ENCODE measurements around the gene ELFN2.

Gene ELFN2

DNA sequence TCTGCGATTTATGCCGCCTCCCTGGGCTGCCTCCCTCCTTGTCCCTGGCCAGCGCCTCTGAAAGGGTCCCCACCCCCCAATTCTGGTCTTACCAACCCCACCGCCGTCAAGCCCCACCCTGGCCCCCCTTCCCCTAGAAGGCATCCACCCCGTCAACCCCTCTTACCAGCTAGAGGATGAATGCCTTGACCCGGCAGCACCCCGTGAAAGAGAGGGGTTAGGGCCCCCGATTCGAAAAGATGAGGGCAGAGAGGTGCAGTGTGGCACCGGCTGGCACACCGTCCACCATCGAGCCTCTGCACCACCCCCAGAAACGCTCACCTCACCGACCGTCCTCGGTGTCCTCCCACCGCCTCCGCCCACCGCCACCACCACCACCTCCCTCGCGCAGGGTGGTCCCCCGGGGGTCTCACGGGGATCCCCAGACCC is 559 bp downstream of the ELFN2 start:
- DNase-seq: no peak

DNA sequence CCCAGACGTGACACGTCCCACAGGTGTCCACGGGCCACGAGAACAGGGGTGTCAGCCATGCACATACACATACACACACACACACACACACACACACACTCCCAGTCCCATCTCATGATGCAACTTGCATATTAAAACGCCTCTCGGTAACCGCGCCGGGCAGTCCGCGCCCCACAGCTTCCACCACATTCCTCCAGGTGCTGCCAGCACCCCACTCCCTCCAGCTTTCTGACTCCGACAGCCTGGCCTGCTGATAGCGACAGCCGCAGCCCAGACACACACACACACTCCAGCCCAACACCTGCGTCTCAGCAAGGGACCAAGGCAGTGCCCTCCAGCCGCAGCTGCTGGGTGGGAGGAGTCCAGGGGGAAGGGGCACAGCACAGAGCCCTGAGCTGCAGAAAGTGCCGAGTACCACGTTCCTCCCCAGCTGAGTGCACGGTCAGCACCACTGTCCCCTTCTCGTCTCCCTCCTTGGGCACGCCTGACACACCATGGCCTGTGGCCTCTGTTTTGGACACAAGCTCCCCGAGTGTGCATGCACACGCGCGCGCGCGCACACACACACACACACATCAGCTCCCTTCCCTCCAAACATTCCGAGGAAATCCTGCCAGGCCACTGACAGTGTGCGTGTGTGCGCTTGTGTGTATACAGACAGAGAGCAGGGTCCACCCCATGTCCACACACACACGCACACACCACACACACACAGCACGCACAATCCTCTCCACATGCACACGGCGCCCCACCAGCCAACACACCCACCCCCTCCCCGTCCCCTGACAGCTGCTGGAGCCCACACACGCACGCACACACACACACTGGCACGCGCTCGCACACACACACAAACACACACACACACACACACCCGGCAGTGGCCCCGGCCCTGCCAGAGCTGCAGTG is 1.2 kb downstream of the ELFN2 start:
- DNase-seq: peak in 1 of 2 experiments; percentile 43

DNA sequence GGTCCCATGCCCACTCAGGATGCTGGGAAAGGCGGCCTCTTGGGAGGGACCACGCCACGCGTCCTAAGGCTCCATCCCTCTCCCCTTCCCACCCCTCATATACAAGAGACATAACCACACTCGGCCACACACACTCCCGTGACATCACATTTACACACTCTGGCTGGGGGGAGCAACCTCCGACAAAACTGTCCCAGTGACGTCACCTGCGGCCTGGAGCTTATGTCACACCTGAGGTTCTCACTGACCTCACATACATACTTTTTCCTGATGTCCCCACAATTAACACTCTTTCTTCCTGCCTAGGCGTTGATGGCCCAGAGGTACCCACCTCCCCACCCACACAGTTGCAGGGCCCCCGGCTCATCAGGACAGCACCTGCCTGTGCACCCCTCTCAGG is 1.9 kb downstream of the ELFN2 start:
- DNase-seq: no peak

DNA sequence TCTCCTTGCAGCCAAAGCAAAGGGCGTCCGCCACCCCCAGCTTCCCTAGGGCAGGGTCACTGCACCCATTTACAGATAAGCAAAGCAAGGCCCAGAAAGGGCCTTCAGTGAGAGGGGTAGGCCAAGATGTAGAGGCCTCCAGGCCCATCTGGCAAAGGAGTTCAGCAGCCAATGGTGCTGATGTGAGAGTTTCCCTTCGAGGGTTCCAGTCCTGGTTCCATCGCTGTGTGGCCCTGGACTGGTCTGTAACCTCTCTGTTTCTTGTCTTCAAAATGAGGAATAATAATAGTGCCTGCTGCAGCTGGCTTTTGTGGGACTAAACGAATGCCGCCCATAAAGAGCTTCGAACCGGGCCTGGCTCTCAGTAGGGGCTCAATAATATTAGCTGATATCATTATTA is 4.0 kb downstream of the ELFN2 start:
- no peak for DNase-seq

DNA sequence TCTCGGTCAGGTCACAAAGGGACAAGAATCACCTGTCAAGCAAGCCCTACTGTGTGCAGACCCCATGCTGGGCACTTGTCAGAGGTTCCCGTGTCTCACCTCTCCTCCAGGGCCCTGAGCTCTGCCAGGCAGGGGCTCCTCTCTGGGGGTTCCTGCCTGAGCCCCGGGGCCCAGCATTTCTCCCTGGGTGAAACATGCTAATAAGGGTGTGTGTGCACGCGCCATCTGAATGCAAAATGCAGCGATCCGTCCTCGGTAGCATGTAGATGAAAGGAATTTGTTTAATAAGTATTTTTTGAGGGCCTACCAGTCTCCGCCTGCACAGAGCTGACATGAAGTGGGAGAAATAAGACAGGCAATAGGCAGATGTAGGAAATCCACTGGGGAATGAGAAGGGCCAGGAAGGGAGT is 5.8 kb downstream of the ELFN2 start:
- no peak for DNase-seq

DNA sequence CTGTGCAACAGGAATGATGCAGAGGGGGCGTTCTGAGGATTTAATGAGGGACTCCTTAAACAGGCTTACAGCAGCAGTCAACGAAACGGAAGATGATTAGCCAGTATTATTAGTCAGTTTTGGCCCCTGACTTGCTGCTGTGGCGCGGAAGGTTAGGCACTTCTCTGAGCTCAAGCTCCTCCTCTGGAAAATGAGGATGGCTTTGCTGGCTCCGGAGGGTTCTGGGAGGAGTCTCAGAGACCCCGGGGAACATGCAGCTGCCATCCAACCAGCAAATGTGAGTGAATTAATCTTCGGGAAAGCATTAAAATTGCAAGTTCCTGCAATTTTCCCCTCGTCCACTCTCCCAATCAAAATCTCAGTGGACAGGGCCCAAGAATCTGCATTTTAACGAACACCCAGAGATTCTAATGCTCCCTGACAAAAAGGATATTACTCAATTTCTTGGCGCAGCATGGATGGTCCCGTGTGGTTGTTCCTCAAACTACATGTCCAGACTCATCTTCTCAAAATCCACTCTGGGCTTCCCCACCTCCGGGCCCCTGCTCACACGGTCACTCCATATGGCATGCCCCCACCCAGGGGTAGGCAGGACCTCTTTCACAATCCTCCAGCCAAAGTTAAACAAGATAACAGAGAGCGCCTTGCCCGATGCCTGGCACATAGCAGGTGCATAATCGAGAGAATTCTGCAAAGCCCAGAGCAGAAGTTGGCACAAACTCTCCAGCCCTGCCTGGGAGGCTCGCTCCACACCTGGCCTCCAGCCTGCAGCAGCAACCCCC is 6.4 kb downstream of the ELFN2 start:
- no peak for DNase-seq

DNA sequence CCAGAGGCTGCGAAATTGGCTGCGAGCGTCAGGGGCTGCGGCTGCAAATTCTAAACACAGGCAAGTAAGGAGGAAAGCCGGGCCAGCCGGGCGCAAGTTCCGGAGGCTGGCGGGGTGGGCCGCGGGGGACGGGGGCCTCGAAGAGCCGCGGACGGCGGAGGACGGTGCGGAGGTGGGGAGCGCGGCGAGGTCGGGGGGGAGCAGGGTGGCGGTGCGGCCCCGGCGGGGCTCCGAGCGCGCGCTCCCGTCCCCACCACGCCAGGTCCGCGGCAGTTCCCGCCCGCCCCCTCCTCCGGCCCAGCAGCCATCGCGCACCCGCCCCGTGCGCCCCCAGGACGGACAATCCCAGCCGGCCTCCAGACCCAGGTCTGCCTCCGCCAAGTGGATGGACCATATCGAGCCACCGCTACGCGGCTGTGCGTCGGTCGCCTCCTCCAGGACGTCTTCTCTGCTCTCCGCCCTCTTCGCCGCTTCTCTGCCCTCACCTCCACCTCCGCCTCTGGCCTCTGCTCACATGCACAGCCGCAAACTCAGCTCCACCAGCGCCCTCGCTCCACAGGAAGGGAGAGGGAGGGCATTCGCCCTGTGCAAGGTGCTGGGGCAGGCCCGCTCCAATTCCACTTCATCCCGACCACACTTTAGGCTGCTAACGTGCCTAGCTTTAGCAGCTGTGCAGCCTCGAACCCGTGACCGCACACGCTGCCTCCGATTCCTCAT is 7.2 kb downstream of the ELFN2 start:
- DNase-seq: no peak

DNA sequence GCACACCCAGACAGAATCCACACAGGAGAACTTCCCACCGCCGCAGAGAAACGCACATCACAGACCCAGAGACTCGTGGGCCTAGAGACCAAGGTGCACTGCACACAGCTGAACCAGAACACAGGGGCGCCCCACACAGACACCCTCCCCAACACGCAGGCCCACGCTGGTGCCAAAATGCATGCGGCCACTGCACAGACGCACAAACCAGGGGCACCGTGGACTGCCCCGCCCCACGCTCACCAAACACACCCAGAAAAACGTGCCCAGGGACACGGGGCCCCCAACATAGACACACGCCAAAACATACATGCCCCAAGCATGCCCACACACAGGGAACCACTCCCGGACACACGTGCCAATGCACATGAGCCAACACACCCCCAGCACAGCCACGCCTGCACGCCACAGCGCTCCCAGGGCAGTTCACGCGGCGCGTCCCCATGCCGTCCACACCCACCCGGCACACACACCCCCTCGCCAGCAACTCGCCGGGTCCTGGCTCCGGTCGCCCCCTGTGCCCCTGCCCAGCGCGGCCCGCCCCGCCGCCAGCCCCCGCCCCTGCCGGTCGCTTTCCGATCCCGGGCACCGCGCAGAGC is 7.8 kb downstream of the ELFN2 start:
- DNase-seq: no peak

DNA sequence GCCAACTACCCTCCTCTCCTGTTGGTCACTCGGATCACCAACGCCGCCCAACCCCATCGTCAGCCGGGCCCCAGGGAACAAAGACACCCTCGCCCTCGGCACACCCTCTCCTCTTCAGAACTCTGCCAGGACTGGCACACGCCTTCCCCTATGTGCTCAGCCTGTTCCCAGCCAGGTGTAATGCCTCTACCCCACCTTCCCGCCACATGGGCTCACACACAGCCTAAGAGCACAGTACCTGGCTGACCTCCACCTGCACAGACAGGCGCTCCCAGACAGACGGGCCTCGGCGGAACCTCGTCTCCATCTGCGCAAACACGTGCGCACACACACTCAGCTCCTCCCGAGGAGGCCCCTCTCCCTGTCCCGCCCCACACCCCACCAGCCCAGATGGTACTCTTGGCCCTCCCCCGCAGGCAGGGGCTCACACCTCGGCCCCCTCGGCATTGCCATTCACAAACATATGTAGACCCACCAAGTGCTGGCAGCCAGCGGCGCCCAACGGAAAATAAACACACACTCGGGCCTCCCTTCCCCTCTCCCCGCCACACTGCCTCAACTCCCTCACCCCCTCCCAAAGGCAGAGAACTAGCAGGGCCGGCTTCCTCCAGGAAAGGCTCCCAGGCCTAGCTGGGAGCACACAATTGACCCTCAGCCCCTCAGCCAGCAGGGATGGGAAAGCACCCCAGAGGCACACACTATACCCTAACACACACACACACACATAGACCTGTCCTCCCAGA is 8.5 kb downstream of the ELFN2 start:
- DNase-seq: no peak

DNA sequence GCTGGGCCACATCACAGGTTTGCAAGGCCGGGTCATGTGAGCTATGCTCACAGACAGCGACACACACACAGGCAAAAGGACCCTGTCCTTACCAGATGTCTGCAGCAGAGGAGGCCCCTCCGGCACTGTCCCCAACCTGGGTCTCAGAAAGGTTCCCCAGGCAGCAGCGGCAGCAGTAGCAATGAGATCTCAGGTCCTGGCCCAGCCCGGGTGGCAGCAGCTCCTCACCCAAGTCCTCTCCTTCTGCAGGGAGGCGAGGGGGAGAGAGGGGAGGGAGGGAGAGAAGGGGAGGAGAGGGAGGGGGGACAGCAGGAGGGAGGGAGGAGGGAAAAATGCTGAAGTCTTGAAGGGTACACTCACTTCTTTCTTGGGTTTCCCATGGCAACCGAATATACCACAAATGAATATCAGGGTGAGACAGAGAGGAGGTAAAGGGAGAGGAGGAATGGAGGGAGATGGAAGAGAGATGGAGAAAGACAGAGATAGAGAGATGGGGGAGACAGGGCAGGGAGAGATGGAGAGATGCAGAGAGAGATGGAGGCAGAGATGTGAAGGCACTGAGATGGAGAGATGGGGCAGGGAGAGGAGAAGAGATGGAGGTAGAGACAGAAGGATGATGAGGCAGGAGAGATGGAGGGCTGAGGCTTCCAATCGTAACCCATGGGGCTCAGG is 9.5 kb downstream of the ELFN2 start:
- no peak for DNase-seq

DNA sequence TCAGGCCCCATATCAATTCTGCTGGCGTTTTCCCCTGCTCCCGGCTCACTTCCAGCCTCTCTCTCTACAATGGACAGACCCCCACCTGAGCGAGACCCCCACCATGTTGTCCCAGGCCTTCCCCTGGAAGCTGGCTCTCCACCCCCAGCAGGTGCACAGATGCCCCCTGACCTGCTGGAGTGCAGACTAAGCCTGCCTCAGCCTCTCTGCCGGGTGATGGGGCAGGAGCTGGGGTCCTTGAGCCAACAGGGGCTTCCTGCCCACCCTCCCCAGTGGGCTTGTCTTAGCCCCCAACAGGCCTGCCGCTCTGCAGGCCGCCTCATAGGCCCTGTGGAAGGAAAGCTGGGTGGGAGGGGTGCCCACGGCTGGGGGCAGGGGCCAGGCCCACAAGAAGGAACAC is 10.0 kb downstream of the ELFN2 start:
- no peak for DNase-seq

DNA sequence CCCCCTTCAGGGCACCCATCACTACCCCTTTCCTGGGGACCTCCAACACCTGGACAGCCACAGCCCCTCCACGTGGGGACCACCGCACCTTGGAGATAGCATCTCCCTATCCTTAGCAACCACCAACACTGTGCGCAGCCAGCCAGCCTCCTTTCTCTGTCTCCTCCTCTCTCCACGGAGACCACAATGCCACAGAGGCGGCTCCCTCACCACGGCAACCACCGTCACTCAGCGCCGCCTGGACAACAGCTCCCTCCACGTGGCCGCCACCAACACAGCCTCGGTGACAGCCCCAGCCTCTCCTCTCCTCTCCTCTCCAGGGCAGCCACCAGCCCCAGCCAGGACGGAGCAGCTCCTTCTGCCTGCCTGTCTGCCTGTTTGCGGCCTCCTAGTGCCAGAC is 10.5 kb downstream of the ELFN2 start:
- DNase-seq: no peak

DNA sequence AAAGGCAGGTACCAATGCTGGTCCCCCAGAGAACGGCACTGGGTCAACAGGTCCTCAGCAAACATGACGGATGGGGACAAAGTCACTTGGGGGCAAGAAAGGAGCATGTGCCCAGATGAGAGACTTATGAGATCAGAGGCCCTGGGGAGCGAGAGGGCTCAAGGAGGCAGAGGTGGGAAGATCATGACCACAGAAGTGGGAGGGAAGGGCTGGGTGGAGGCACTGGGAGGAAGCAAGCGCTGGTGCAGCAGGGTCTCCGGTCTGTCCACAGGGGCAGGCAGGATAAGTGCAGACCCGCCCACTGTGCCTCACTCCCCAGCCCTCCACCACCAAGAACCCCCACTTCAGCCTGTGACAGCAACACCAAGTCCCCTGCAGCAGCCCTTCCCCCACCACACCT is 10.9 kb downstream of the ELFN2 start:
- no peak for DNase-seq

DNA sequence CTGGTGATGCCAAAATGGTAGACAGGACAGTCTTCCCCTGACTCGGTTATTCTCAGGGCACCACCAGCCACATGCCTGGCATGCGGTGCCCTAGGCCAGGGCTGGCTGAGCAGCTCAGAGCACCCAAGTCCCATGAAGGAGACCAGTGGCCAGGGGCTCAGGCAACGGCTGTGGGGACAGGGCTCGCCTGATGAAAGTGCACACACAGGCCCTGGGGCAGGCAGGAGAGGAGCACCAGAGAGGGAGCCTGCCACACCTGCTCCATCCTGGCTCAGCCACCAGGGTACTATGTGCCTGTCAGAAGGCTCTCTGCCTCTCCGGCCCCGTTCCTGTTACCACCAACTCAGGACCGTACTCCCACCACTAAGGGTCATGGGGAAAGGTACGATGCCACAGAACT is 12.1 kb downstream of the ELFN2 start:
- DNase-seq: no peak

DNA sequence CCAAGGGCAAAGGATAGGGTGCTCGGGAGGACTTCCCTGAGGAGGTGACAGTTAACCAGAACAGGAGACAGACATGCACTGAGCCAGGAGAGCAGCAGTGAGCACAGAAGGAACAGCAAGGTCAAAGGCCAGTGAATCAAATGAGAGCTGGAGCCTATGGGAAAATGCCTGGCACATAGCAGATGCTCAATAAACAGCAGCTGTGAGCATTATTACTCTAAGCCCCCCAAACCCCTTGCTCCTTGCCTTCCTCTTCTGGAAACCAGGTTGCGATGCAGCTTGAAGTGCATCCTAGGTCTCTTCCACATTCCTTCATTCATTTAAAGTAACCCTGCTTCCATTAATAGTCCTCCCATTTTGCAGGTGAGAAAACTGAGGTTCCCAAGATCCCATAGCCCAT is 13.0 kb downstream of the ELFN2 start:
- DNase-seq: no peak

DNA sequence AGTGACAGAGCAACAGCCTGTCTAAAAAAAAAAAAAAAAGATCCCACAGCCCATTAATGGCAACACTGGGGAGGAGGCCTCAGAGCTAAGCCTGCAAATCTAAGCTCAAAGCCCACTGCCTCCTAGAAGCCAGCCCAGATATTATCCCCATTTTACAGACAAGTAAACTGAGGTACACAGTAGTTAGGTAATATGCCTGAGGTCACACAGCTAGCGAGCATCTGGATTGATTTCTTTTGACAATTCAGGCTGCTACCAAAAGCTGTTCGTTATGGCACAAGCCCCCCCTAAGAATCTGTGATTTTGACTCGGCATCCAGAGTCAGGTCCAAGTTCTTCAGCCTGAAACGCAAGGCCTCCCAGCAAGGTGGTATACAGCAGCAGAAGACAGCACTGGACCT is 13.7 kb downstream of the ELFN2 start:
- DNase-seq: no peak

DNA sequence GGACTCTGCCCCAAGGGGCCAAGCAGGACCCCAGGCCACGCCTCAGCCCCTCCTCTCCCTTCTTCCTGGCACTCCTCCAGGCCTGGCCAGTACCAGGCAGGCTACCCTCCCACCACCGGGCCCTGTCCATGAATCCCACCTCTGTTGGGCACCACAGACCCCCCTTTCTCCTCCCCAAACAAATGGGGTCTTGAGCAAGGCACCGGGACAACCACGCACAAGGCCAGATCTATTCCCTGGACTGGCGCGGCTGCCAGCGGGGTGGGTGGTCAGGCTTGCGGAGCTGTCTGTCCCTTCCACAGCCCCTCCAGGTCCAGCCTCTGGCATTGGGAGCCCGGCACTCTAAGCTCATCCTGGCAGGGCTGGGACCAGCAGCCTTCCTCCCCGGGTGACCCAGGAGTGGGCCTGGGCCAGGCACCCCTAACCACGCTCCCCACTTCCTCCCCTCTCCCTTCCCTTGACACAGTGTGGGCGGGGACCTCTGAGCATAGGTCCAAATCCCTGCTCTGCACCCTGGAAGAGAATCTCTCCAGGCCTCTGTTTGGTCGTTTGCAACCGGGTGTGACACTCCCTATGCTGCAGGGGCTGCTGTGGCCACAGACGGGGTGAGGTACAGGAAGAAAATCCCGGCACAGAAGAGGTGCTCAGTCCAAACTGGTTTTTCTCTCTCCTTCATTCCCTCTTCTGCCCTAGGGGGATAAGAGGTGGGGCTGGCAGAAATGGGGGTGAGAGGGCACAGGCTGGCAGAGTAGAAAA is 14.6 kb downstream of the ELFN2 start:
- no peak for DNase-seq

DNA sequence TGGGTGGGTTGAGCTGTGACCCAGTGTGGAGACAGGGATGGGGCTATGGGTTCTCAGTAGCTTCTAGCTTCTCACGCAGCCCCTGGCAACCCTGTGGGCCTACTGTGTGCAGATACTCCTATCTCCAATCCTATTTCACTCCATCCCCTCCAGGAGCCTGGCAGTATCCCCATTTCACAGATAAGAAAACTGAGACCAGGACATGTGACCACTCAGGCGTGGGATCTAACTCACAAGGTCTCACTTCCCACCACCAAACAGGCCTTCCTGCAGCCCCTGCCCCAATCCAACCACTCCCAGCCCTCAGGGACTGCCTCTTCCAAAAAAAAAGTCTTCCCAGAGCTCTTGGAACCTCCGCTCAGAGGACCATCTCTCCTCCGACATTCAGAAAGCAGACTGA is 15.6 kb downstream of the ELFN2 start:
- no peak for DNase-seq

DNA sequence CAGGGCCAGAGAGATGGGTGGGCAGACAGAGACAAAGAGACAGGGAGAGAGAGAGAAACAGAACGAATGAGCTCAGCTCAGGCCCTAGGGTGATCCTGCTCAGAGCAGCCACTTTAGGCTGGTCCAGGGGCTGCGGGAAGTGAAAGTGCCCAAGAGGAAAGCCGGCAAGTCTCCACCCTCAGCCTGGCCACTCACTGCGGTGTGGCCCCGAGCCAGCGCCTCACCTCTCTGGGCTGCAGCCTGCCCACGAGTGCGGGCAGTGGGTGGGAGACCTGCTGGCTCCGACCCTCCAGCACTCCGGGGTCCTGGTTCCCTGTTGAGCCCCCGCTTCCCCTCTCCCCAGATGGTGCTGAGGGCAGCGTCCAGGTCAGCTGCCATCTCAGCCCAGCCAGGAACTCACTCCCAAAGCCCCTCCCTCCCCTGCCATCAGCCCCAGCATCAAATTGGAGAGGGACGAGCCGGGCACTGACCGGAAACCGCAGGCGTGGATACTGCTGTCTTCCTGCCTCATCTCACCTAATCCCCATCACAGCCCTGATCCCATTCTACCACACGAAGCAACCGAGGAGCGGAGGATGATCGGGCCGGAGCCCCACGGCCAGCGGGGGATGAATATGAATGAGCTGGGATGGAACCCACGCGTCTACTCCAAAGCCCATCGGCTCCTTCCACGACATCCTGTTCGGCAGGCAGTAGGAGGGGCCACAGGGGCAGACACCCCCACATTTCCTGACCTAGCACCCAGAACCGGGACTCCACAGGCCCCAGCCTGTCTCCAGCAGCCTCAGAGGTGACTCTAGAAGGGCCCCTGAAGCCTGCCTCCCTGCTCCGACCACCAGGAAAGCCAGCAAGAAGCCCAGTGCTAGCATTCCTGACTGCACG is 16.9 kb downstream of the ELFN2 start:
- DNase-seq: no peak

DNA sequence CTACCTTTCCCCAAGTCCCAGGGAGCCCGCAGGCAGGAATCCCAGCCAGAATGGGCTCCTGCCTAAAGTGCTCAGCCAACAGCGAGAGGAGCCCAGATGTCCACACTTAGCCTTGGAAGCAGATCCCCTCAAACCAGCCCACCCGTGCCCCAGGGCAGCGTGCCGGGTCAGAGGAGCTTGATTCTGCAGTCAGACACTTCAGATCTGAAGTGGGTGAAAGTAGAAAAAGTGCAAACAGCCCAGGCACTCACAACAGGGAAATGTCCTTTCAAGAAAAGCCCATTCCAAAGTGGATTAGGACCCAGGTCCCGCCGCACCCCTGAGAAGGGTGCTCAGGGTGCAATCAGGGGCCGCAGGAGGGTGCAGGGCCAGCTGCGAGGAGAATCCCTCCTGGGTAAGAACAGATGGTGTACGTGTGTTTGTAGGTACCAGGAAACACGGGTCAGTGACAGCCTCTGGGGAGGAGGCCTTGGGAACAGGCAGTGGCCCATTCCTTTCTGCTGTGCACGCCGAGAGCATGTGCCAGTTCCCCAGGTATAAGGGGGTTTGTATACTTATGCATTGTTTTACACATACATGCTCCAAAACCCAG is 17.7 kb downstream of the ELFN2 start:
- DNase-seq: no peak

All from SHP77 (cell line).